GM19455 (cell line): ENCODE results near the gene SDCBP2.
"Not testable (repeated sequence)": the region's sequence is repeated elsewhere in the genome, so short reads cannot be mapped to it uniquely, and the experiment has no call there.

Experiments used
- ATAC-seq: cut with Tn5 transposase; IDR thresholded peaks from one replicate; pipeline ENCODE4 v1.9.1; 2021; ENCODE audit not compliant: unreplicated experiment

Gene SDCBP2

DNA sequence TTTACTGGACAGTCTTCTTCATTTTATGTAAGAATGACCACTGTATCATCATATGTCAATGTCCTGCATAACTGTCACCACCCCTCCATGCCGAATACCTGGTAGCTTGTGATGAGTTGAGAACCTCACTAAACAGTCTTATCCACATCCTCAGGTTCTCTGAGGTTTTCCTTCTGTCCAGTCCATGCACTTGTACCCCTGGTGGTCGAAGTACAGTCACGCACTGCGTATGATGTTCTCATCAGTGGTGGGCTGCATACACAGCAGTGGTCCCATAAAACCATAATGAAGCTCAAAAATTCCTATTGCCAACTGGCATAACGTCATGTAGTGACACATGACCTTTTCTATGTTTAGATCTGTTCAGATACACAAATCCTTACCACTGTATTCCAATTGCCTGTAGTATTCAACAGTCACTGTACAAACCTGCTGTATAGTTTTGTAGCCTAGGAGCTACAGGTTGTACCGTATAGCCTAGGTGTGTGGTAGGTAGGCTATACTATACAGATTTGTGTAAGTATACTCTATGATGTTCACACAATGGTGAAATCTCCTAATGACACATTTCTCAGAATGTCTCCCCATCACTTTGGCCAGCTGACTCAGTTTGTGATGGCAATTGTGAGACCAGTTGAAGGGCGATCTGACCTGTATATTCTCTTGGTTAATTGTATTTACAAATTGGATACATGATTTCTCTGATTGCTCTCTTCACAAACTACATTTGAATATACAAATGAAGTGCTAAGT lies 31.3 kb upstream of the SDCBP2 start:
- no peak for ATAC-seq

DNA sequence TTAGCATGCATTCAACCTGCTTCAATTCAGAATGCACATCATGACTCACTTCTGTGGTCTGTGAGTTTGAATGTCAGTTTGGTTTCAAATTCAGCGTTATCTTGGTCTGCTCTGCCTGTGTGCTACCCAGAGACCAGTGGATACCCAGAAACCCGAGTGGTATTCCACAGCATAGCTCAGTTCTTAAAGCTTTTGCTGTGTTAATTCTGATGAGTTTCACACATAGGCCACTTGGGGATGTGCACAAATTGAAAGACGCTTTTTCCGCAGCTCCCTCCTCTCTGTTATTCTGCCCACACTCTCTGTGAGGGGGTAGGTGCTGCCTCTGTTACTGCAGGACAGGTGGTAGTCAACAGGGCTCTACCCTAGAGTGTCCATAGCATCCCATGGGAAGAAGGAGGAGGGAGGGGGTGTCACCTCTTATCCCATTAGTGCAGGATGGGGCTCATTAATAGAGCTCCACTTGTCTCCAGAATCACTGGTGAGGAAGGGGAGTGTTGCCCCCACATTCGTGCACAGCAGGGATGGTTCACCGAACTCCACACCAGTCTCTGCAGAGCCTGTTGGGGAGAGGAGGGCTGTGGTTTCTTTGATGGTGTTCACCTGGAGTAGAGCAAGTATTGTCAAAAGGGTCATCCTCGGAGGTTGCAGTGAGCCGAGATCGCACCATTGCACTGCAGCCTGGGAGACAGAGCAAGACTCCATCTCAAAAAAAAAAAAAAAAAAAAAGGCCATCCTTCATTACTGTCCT lies 29.2 kb upstream of the SDCBP2 start:
- ATAC-seq = no peak

DNA sequence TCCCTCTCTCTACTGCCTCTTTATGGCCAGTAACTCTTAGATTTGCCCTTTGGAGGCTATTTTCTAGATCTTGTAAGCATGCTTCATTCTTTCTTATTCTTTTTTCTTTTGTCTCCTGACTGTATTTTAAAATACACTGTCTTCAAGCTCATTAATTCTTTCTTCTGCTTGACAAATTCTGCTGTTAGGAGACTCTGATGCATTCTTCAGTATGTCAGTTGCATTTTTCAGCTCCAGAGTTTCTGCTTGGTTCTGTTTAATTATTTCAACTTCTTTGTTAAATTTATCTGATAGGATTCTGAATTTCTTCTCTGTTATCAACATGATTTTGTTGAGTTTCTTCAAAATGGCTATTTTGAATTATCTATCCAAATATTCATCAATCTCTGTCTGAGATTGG lies 25.0 kb upstream of the SDCBP2 start:
- ATAC-seq = no peak

DNA sequence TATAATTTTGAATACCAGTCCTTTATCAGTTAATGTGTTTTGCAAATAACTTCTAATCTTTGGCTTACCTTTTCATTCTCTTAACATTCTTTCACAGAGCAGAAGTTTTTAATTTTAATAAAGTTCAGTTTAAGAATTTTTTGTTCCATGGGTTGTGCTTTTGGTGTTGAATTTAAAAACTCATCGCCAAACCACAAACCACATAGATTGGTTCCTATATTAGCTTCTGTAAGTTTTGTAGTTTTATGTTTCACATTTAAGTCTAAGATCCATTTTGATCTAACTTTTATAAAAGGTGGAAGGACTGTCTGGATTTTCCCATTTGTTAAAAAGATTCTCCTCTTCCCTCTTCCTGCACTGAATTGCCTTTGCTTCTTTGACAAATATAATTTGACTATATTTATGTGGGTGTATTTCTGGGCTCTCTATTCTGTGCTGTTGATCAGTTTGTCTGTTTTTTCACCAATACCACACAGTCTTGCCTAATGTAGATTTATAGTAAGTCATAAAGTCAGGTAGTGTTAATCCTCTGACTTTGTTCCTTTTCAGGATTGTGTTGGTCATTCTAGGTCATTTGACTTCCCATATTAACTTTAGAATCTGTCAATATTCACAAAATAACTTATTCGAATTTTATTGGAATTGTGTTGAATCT lies 17.5 kb upstream of the SDCBP2 start:
- ATAC-seq = no peak

DNA sequence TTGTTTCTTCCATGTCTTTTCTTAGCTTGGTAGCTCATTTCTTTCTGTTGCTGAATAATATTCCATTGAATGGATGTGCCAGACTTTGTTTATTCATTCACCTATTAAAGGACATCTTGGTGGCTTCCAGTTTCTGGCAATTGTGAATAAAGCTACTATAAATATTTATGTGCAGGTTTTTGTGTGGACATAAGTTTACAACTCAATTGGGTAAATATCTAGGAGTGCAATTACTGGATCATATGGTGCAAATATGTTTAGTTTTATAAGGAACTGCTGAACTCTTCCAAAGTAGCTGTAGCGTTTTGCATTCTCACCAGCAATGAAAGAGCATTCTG lies 16.8 kb upstream of the SDCBP2 start:
- ATAC-seq = no peak

DNA sequence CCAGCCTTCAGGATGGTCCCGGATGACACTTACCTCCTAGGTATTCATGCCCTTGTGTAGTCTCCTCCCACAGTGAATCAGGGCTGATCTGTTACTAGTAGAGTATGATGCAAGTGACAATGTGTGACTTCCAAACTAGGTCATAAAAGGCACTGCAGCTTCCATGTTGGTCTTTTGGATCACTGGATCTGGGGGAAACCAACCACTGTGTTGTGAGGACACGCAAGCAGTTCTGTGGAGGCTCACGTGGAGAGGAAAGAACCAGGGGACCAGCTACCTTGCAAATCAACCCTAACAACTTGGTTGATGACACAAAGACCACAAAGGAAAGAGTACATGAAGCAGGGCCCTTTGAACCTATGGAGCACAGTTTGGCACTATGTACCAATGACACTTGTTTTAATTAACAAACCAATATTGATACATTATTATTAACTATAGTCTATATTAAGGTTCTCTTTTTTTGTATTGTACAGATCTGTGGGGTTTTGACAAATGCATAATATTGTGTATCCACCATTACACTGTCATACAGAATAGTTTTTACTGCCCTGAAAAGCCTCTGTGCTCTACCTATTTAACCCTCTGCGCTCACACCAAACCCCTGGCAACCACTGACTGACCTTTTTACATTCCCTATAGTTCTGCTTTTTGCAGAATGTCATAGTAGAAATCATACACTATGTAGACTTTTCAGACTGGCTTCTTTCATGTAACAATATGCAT lies 16.3 kb upstream of the SDCBP2 start:
- no peak for ATAC-seq

DNA sequence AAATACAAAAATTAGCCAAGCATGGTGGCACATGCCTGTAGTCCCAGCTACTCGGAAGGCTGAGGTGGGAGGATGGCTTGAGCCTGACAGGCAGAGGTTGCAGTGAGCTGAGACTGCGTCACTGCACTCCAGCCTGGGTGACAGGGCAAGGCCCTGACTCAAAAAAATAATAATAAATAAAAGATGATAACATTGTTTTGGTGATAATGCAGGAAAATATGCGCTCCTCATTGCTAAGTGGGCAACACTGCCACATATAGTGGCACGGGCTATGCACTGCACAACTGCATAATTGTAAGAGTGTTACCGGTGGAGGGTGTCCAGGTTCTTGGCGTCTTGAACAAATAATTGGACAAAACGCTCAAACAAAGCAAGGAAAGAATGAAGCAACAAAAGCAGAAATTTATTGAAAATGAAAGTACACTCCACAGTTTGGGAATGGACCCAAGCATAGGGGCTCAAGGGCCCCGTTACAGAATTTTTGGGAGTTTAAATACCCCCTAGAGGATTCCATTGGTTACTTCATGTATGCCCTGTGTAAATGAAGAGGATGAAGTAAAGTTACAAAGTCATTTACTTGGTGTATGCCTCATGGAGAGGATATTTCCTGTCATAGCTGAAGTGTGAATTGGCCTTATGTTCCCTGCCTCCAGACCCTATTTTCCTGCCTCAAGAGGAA lies 14.6 kb upstream of the SDCBP2 start:
- not testable (repeated sequence) for ATAC-seq

DNA sequence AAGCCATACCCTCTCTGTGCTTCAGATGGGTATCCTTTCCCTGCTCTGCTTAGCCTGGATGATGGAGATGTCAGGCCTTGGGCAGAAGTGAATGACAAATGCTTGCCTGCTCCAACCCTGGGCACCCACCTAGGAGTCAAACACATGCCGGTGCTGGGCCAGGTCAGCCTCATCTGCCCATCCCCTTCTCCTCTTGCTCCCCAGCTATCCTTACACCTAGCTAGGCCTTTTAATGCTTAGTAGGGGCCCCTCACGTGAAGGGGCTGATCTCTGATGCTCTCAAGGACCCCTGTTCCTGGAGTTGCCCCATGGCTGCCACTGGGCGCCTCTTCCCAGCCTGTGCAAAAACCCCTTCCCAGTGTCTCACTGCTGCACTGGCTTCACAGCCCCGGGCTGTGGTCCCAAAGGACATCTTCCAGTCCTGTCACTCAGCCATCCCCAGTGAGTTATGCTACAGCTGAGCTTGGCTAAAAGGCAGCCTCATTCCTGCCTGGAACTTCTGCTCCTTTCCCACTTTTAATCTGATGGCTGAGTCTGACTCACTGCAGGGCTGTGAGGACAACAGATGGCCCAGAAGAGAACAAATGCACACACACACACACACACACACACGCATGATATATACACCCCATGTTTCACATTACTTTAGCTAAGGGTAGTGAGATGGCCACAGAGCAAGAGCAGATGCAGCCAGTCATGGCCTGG lies 12.8 kb upstream of the SDCBP2 start:
- no peak for ATAC-seq

DNA sequence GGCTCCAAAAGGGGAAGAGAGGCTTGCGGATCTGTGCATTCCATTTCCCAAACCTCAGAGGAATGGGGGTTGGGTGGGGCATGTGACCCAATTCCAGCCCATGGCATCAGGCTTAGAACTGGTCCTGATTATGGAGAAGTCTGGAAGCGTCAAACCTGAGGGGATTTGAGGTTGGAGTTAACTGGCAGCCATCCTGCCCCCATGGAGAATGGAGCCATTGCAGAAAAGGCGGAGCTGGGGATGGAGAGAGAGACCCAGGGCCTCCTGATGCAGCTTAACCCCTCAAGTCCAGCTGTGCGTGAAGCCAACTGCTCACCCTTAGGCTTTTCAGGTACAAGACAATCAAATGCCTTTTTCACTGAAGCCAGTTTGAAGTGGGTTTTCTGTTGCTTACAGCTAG lies 9.9 kb upstream of the SDCBP2 start:
- ATAC-seq = no peak

DNA sequence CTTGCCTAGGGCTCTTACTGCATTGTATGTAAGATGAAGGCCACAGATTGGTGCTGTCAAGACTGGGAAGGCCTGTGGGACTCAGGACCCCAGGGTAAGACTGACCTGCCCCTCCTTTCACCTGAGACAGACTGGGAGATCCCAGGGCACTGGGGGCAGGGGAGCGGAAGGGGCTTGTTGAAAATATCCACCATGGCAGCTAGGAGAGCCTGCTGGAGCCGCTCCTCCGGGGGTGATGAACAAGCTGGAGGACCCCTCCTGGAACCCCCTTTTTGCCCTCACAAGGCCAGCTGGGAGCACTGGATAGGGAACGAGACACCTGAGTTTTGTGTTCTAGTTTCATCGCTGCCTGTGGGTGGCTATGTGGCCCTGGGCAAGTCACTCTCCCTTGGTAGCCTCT lies 9.2 kb upstream of the SDCBP2 start:
- ATAC-seq = no peak

DNA sequence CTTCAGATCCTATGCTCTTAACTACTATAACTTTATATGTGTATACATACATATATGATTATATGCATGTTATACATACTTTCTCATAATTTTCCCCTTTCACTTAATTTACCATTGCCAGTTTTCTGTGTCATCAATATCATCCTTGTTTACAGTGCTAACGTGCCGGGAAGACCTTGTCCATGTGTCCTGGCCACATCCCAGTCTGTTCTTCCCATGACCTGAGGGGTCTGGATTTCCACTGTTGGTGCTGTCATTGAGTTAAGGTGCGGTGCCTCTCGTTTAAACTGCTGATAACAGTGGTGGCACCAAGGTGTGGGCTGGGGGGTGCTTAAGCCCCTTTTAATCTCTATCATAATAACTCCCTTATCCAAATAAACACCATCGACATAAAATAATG lies 8.5 kb upstream of the SDCBP2 start:
- no peak for ATAC-seq

DNA sequence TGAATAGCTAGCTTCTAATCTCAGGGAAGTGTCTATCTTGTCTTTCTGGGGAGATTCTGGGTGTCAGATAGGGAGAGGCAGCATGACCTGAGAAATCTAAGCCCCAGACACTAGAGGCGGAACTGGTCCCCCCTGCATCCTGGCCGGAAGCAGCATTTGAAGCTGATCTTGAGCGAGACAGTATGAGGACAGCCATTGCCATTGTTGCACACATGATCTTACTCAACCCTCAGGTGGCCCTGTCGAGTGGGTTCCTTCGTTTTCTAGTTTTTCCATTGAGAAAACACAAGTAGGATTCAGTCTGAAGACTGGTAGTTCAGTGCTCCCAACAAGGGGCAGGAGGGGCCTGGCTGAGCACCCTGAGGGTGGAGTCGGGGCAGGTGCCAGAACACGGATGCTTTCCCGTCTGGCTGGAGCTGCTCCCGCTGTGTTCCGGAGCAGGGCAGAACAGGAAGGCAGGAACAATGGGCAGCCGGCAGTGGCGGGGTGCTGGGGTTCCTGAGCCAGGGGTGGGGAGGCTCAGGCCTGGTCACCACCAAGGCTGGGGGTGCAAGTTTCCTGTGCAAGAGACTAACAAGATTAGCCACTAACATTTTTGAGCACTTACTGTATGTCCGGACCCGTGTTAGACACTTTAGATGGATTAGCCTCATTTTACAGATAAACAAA lies 7.9 kb upstream of the SDCBP2 start:
- ATAC-seq = no peak

DNA sequence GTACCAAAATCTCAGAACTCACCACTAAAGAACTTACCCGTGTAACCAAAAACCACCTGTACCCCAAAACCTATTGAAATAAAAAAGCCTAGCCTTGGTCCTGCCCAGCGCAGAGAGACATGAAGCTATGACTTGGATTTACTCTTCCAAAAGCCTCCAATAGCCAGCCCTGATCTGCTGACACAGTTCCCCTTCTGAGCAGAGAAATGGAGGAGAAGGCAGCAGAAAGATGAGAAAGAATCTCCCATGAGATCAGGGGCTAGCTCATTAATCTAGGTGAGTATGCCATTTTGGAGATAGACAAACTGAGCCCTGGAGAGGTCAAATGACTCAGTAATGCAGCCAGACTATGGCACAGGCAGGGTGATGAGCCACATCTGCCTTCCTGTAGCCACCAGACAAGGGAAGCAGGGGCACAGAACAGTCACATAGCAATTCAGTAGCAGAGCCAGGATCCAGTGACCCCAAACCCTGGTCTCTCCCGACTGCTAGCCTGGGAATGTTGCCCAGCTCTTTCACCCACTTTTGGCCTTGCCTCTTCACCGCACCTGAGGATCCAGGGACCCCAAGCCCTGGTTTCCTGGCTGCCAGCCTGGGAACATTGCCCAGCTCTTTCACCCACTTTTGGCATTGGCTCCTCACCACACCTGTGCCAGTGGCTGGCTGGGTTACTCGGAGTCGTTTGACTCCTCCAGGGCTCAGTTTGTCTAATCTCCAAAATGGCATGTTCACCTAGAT lies 7.2 kb upstream of the SDCBP2 start:
- no peak for ATAC-seq

DNA sequence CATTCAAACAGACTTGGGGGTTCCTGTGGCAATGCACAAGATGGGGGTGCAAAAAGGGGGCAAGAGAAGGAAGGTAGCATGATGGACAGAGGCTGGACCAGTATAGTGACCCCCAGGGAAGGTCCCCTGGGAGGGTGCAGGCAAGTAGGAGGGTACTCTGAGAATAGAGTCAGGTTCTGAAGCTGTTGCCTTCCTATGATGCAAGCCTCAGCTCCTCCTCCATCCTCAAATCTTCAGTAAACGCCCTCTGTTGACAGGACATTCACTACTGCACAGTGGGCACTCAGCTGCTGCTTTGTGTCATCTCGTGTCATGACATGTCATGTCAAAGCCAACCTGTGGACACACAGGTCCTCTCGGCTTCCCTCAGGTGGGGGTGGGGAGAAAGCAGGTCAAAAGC lies 5.8 kb upstream of the SDCBP2 start:
- ATAC-seq = no peak

DNA sequence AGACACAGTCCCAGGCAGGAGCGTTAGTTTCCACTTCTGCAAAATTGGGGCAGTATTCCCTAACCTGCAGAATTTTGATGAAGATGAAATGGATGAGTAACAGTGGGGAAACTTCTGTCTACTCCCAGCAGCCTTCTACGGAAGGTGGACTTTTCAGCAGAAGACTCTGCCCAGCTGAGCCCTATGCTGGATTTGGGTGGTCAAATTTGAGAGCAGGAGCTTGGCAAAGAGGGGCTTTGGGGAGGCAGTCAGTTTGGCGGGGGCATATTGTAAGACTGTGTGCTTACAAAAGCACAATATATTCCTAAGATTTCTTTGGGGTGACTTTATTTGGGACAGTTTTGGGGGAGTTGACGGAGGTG lies 5.4 kb upstream of the SDCBP2 start:
- ATAC-seq = no peak

DNA sequence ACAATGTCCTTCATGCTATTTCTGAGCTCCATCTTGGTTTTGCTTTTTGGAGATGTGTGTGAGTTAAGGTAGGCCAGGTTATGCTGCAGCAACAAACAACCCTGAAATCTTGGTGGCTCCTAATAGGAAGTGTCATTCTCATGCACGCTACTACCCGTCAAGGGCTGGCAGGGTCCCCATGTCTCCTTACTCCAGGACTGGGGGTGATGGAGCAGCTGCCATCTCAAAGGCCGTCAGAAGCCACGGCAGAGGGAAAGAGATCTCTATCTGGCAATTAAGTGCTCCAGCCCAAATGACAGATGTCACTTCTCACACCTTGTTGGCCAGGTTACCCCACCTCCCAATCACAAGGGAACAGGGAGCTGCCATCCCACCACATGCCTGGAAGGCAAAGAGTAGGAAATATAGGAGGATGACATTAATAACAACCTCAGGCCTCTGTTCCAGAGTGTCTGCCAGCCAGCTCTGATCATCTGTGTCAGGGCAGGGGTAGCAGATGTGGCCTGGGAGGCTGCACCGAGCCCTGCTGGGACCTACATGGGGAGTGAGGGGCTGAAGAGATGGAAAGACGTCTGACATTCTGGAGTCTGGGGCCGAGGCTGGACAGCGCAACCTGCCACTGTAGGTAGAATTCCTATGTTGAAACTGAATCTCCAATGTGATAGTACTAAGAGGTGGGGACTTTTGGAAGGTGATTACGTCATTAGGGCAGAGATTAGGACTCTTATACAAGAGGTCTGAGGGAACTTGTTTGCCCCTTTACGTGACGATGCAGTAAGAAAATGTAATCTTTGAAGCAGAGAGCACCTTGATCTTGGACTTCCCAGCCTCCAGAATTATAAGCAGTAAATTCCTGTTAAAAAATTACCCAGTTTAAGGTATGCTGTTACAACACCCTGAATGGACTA lies 4.8 kb upstream of the SDCBP2 start:
- no peak for ATAC-seq

DNA sequence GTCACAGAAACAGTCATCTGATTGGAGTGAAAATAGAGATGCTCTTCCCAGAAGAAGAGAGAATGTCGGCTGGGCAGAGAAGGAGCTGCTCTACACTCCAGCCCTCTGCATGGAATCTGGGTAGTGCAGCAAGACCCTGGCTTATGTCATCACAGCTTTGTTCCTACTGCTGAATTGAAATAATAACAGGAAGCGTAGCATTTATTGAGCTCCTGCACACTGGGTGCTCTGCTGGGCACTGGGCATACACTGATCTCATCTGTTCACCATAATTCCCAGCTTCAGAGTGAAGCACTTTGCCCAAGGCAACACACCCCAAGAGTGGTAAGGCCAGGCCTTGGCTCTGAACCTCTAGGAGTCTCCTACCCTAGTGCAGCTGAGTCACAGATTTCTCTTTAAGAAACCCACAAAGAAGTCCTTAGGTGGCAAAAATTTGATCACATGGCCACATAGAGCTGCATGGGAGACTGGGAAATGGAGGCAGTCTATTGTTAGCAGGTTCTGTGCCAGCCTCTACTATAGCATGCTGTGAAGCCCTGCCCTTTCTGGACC lies 3.9 kb upstream of the SDCBP2 start:
- ATAC-seq = no peak
